KMS-11 (cell line): ENCODE data around the gene ZNF496.

Experiments used
- H2AFZ ChIP-seq: fragments of 200-600 bp; sonication (generic); 2 replicates; pipeline ENCODE4 v1.6.1; 2016; ENCODE audit warnings: antibody characterized with exemption, mixed run types, low read depth
- H3K27ac ChIP-seq: fragments of 200-600 bp; sonication (generic); 2 replicates; pipeline ENCODE4 v1.6.1; 2016; ENCODE audit warnings: mild to moderate bottlenecking, mixed run types
- H3K27me3 ChIP-seq: fragments of 200-600 bp; sonication (generic); 2 replicates; pipeline ENCODE4 v1.6.1; 2017; ENCODE audit warnings: mild to moderate bottlenecking, low read depth, mixed run types, moderate library complexity; ENCODE audit not compliant: insufficient read depth
- H3K36me3 ChIP-seq: fragments of 200-600 bp; sonication (generic); 2 replicates; pipeline ENCODE4 v1.6.1; 2017; ENCODE audit warnings: mild to moderate bottlenecking, mixed run types; ENCODE audit not compliant: insufficient read depth
- H3K4me1 ChIP-seq: fragments of 200-600 bp; sonication (generic); 2 replicates; pipeline ENCODE4 v1.6.1; 2016; ENCODE audit warnings: mild to moderate bottlenecking, low read depth, mixed run types; ENCODE audit not compliant: poor library complexity, severe bottlenecking
- H3K4me2 ChIP-seq: fragments of 200-600 bp; sonication (generic); 2 replicates; pipeline ENCODE4 v1.7.0; 2016; ENCODE audit warnings: mild to moderate bottlenecking, mixed run types
- H3K4me3 ChIP-seq: fragments of 200-600 bp; sonication (generic); IDR thresholded peaks from 2 replicates; pipeline ENCODE4 v1.6.1; 2017; ENCODE audit warnings: low read depth, low read length, mixed read lengths; ENCODE audit not compliant: insufficient read depth
- H3K79me2 ChIP-seq: fragments of 200-600 bp; sonication (generic); 2 replicates; pipeline ENCODE4 v1.6.1; 2016; ENCODE audit warnings: low read depth, mixed run types; ENCODE audit not compliant: insufficient read depth
- H3K9ac ChIP-seq: fragments of 200-600 bp; sonication (generic); 2 replicates; pipeline ENCODE4 v1.6.1; 2016; ENCODE audit warnings: mild to moderate bottlenecking, mixed run types
- H4K20me1 ChIP-seq: fragments of 200-600 bp; sonication (generic); 2 replicates; pipeline ENCODE4 v1.6.1; 2016; ENCODE audit warnings: mild to moderate bottlenecking, mixed run types; ENCODE audit not compliant: insufficient read depth
- TF ChIP-seq, protein P1 (sequence below): fragments of 200-600 bp; sonication (generic); conservative IDR thresholded peaks from 2 replicates; pipeline ENCODE4 v1.6.1; 2017; ENCODE audit warnings: low read depth, mild to moderate bottlenecking, antibody characterized with exemption, low read length, moderate library complexity, mixed read lengths

Gene ZNF496

DNA sequence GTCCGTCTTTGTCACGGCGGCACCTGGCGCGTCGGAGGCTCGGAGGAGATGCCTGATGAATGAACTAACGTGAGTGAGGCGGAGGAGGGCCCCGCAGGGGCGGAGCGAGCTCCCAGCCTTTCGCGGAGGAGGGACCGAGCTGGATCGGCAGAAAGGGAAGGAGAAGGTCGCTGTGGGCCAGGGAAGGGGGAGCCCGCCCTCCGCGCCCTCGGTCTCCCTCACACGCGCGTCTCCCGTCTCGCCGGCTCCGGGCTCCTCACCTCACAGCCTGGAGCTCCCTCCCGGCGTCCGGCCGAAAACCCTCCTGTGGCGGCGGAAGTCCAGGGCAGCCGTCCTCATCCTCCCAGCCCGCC is 519 bp downstream of the ZNF496 start:
- Histone ChIP-seq H3K4me2 (peak overlapping the region; percentile 99), H3K79me2 (peaks cover 20% of the 10 kb centered on the region), H3K9ac (peak overlapping the region; percentile 83), H3K4me1 (peaks cover 10% of the 10 kb centered on the region), H3K27me3 (no peaks in the 10 kb centered on the region), H3K27ac (peak overlapping the region; percentile 65), H3K4me3 (peak overlapping the region; percentile 68), H4K20me1 (no peaks in the 10 kb centered on the region), H3K36me3 (no peaks in the 10 kb centered on the region), H2AFZ (peak overlapping the region; percentile 85)
- TF ChIP-seq, protein P1, sequence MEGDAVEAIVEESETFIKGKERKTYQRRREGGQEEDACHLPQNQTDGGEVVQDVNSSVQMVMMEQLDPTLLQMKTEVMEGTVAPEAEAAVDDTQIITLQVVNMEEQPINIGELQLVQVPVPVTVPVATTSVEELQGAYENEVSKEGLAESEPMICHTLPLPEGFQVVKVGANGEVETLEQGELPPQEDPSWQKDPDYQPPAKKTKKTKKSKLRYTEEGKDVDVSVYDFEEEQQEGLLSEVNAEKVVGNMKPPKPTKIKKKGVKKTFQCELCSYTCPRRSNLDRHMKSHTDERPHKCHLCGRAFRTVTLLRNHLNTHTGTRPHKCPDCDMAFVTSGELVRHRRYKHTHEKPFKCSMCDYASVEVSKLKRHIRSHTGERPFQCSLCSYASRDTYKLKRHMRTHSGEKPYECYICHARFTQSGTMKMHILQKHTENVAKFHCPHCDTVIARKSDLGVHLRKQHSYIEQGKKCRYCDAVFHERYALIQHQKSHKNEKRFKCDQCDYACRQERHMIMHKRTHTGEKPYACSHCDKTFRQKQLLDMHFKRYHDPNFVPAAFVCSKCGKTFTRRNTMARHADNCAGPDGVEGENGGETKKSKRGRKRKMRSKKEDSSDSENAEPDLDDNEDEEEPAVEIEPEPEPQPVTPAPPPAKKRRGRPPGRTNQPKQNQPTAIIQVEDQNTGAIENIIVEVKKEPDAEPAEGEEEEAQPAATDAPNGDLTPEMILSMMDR: no peak

- Histone ChIP-seq H3K36me3 (no peaks in the 10 kb centered on the region), H3K27ac (peak overlapping the region; percentile 65), H2AFZ (peak overlapping the region; percentile 85), H3K4me3 (peak overlapping the region; percentile 83), H3K4me1 (peaks cover 10% of the 10 kb centered on the region), H3K9ac (peak overlapping the region; percentile 83; the same call in 1 of the 2 replicates), H4K20me1 (no peaks in the 10 kb centered on the region), H3K79me2 (peaks cover 20% of the 10 kb centered on the region), H3K4me2 (peak overlapping the region; percentile 99), H3K27me3 (no peaks in the 10 kb centered on the region)
- TF ChIP-seq, protein P1: no peak
These were observed 1.0 kb downstream of the ZNF496 start for GRCh38 chr1:247330548-247331171.

- Histone ChIP-seq H3K4me2 (no peak overlapping the region), H3K4me3 (no peak overlapping the region), H3K4me1 (peaks cover 10% of the 10 kb centered on the region), H3K27ac (no peak overlapping the region), H3K9ac (no peak overlapping the region), H4K20me1 (no peaks in the 10 kb centered on the region), H3K79me2 (peaks cover 20% of the 10 kb centered on the region), H2AFZ (no peak overlapping the region), H3K27me3 (no peaks in the 10 kb centered on the region), H3K36me3 (no peaks in the 10 kb centered on the region)
- TF ChIP-seq, protein P1: no peak
These were observed 2.5 kb downstream of the ZNF496 start for GRCh38 chr1:247329097-247329617.

- Histone ChIP-seq H3K79me2 (peaks cover 20% of the 10 kb centered on the region), H3K4me2 (no peak overlapping the region), H3K36me3 (no peaks in the 10 kb centered on the region), H3K9ac (no peak overlapping the region), H3K4me3 (no peak overlapping the region), H3K4me1 (peaks cover 10% of the 10 kb centered on the region), H3K27me3 (no peaks in the 10 kb centered on the region), H2AFZ (no peak overlapping the region), H4K20me1 (no peaks in the 10 kb centered on the region), H3K27ac (no peak overlapping the region)
- TF ChIP-seq, protein P1: no peak
These were observed 3.4 kb downstream of the ZNF496 start for GRCh38 chr1:247328311-247328710.
